Measurements from ENCODE around the gene RASGEF1B.

The RASGEF1B gene

DNA sequence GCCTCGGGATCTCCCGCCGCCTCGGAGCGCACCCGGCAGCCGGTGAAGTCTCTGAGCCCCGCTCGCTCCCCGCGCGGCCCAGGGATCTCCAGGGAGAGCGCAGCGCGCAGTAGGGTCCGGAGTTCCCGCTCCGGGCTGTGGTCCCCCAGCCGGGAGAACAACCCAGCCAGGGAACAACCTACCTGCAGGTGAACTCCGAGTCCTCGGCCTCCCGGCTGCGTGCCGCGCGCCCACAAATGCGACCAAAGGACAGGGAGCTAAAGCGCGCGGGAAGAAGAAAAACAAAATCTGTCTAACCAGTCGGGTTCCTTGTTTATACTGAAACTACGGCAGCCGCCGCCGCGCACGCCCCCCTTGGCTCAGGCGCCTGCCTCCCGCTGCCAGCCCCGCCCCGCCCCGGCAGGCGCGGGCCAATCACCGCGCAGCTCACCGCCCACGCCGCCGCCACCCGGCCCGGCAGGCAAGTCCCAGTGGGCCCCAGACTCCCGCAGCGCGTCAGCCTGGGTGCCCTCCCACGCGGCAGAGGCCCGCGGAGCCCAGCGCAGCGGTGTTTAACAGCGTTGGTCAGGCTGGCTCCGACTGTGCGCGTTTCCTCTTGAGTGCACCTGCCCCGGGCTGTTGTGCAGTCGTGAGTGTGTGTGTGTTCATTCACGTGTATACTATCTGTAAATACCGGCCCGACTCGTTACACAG, at the start of gene RASGEF1B:
Gene RASGEF1B, minus strand, starts transcription at position 320 of the 693 bp plus-strand sequence. CDS start 12,399 bp downstream, outside the sequence.
- peak; percentile 69 for DNase-seq

GRCh38 chr4:81519856-81520255, 48.1 kb upstream of the RASGEF1B start:
- no peak for DNase-seq

- DNase-seq, result no peak
Measured at GRCh38 chr4:81519427-81519773, 47.7 kb upstream of the RASGEF1B start.

- no peak for DNase-seq
Measured at GRCh38 chr4:81518762-81519426, 47.2 kb upstream of the RASGEF1B start.

DNA sequence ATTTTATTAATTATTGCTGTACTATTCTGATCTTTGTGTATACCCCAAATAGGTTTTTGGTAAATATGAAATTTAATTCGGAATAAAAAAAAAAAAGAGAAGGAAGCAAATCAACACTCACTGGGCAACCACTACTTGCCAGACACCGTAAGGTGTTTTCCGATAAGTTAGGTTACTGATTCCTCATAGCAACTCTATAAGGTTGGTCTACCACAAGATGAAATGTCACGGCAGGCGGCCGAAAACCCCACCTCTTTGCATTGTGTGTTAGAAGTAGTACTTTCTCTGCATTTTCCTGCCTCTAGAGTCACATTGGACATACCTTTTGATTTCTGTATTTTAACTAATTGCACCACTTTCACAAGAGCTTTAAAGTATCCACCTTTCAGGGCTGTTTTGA, 44.5 kb upstream of the RASGEF1B start:
- DNase-seq, result no peak

DNA sequence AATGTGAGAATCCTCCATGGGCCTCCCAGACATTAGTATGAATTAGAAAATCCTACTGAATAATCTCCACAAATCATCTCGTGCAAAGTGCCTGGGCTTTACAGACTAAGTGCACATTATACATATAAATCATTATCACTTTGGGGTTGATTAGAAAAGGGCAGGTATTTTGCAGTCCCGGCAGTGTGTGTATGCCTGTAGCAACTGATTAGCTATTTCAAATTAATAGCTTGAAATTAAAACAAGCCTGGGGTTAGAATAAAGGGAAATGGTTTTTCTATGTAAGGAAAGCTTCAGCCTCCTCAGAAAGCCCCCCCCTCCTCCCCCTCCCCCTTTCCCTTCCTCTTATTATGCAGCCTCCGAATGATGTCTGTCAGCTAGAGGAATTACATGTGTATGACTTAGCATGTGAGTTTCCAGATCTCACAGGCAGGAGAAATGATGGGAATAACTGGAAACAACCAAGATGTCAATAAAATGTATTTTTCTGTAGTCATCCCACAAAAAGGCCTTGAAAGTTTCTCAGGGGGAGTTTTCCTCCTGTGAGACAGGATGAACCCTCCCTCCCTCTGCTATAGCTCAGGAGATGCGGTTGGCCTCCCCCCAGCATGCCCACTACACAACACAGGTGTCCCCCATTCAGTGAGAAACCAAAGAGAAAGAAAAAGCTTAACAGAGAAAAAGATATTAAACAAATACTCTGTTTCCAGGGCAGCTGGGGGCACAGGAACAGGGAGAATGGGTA, 41.2 kb upstream of the RASGEF1B start:
- DNase-seq, result no peak

GRCh38 chr4:81512001-81512756, 40.5 kb upstream of the RASGEF1B start:
- no peak for DNase-seq

DNA sequence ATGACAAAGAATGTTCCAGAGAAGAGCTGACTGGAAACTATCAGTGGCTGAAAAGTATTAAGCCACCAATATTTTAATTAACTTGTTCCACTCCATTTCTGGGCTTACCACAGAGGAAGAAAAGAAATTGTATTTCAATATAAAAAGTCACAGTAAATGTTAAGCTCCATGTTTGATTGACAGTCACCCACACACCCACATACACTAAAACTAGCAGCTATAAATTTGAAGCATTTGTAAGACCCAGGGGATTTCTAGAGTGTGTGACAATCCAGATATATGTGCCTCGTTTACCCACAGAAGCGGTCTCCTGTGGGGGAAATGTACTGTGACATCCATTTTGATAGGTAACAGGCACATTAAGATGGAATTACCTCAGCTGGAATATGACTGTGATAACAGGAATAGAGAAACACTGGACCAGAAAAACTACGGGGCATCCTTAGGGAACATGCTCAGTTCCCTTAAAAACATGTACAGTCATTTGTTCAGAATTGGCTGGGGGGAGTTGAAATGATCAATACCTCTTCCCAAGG, 39.0 kb upstream of the RASGEF1B start:
- DNase-seq, result no peak

DNA sequence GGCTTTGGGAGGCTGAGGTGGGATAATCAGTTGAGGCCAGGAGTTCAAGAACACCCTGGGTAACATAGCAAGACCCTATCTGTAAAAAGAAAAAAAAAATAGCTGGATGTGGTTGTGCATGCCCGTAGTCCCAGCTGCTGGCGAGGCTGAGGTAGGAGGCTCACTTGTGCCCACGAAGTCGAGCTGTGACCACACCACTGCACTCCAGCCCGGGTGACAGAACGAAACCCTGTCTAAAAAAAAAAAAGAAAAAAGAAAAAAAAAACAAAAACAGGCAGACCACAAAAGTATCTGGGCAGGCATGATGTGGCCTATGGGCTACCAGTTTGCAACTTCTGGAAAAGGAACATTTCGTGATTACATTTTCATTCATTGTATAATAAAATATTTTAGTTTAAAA, 38.1 kb upstream of the RASGEF1B start:
- no peak for DNase-seq

GRCh38 chr4:81509191-81509590, 37.5 kb upstream of the RASGEF1B start:
- DNase-seq, result no peak

GRCh38 chr4:81508411-81509185, 36.9 kb upstream of the RASGEF1B start:
- no peak for DNase-seq

DNA sequence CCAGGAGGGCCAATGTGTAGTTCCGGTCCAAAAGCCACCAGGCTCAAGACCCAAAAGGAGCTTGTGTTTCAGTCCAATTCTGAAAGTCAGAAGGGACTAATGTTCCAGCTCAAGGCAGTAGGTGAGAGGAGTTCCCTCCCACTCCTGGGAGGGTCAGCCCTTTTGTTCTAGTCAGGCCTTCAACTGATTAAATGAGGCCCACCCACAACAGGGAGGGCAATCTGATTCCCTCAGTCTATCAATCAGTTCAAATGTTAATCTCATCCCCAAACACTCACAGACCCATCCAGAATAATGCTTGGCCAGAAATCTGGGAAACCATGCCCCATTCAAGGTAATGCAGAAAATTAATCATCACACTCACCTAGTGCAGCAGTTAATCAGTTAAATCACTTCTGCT, 35.8 kb upstream of the RASGEF1B start:
- no peak for DNase-seq

- DNase-seq, result no peak
Measured at GRCh38 chr4:81506731-81507130, 35.0 kb upstream of the RASGEF1B start.

- no peak for DNase-seq
Measured at GRCh38 chr4:81505726-81506125, 34.0 kb upstream of the RASGEF1B start.

- DNase-seq, result no peak
Measured at GRCh38 chr4:81505004-81505598, 33.4 kb upstream of the RASGEF1B start.

GRCh38 chr4:81504112-81505003, 32.7 kb upstream of the RASGEF1B start:
- no peak for DNase-seq

DNA sequence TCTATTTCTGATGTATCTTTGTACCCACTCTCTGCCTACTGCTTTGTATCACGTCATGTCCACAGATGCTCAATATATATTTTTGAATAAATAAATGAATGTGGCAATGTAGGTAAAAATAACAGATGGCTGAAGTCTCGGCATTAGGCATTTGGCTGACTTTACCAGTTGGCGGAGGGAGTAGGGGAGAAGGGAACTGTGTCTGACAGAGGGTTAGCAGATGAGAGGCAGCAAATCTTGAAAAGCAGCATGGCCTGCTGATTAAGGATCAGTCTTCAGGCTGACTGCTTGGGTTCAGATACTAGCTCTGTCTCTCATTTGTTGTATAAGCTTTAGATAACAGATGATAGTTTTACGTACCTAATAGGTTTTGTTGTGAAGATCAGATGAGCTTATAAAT, 31.9 kb upstream of the RASGEF1B start:
- no peak for DNase-seq

DNA sequence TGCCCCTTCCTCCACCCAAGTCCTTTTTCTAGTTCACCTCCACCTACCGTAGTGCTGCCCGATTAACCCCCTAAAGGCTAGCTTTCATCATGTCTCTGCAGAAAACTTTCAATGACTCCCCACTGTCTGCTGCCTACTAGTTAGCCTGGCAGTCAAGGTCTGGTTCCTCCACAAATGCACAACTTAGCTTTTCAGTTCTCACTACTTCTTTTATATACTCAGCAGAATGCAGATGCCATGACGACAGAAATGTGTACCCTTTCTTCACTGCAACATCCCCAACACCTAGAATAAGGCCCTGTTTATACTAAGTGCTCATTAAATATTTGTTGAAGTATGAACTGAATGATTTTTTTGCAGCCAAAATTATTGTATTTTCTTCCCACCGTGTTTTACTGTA, 30.9 kb upstream of the RASGEF1B start:
- no peak for DNase-seq

GRCh38 chr4:81499840-81500239, 28.1 kb upstream of the RASGEF1B start:
- peak; percentile 75 for DNase-seq

DNA sequence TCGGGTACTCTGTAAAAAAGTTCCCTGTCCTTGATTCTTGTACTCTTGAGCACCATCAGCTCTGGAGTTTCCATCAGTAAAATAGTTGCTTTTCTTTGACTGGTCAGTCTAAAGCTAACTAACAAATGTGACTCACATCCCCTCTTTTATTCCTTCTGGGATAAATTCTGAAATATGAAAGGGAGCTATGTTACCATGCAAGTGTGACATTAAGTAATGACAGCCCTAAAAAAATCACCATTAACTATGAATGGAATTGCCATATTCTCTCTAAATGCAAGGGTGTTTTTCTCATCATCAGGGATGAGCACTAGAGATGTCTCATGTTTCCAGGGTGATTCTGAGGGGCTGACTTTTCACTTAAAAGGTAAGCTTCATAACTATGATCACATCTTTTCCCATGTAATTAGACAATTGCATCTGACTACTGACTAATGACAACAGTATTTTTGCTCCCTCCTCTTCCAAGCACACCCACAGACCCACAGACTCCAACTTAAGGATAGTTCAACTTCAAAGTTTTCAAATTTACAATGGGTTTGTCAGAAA, 26.9 kb upstream of the RASGEF1B start:
- no peak for DNase-seq

Data from NCI-H1436 treated with DMSO at 0.1 percent for 48 hours (cell line).